GM12878 (cell line): Measurements from ENCODE around the gene KIRREL3. TPM values are rescaled to one million over a fixed set of nuclear protein-coding genes. Genes with fewer than 3 reads are reported as not detected.

Experiments used
- ATAC-seq: fragments of 200-7000 bp; cut with Tn5 transposase; 3 replicates; pipeline ENCODE4 v1.9.1; 2020; ENCODE audit warnings: mild to moderate bottlenecking, moderate library complexity
- BruUV-seq: library from RNA; stranded (reverse); fragments of 400-500 nt; replicated peaks from 2 replicates; lab custom pipeline; 2021; lab: Mats Ljungman, UMichigan
- CTCF ChIA-PET: fragments of 300-600 bp; sonication (Branson Sonifier 250); formaldehyde crosslinking; extraction: SDS; loops from one replicate; lab custom pipeline; 2021; ENCODE audit warnings: inconsistent platforms; lab: Yijun Ruan, JAX
- POLR2A ChIA-PET: fragments of 350-600 bp; formaldehyde crosslinking; extraction: SDS; loops from one replicate; lab custom pipeline; 2021; ENCODE audit warnings: inconsistent platforms; lab: Charles Lee
- RAD21 ChIA-PET: fragments of 300-600 bp; sonication (Branson Sonifier 250); formaldehyde crosslinking; loops from one replicate; lab custom pipeline; 2023; ENCODE audit warnings: antibody characterized with exemption; ENCODE audit not compliant: unreplicated experiment; lab: Charles Lee
- SMC1A ChIA-PET: fragments of 300-600 bp; sonication (Branson Sonifier 250); formaldehyde crosslinking; loops from one replicate; lab custom pipeline; 2023; ENCODE audit not compliant: unreplicated experiment, uncharacterized antibody; lab: Charles Lee
- DNase-seq: peaks from one replicate; pipeline ENCODE4 v3.0.0-alpha.2; 2011; ENCODE audit warnings: low read depth, low spot score
- FAIRE-seq: peaks from 3 replicates; lab custom pipeline; 2011; peaks lifted over from hg19 to GRCh38; lab: Jason Lieb, UNC
- H2AFZ ChIP-seq: 2 replicates; pipeline ENCODE4 v1.6.0; 2011; ENCODE audit warnings: low read depth, low read length, control low read depth; ENCODE audit not compliant: control insufficient read depth
- H3K27ac ChIP-seq: 2 replicates; pipeline ENCODE4 v1.5.1; 2011; ENCODE audit warnings: control low read depth; ENCODE audit not compliant: control insufficient read depth, insufficient read depth
- H3K27me3 ChIP-seq, 2 experiments: replicated peaks in 1 of 2; 2 replicates each; pipeline versions ENCODE4 v1.6.0 to v1.6.1; 2011; ENCODE audit warnings: low read length in 1 of 2; ENCODE audit not compliant: control insufficient read depth in 2 of 2, insufficient read depth in 2 of 2
- H3K36me3 ChIP-seq, 2 experiments: 2 replicates each; pipeline ENCODE4 v1.5.1; 2011; ENCODE audit warnings: low read length in 1 of 2; ENCODE audit not compliant: control insufficient read depth in 2 of 2, insufficient read depth in 2 of 2
- H3K4me1 ChIP-seq: 2 replicates; pipeline ENCODE4 v1.6.1; 2011; ENCODE audit warnings: mild to moderate bottlenecking, low read length, moderate library complexity, mixed read lengths; ENCODE audit not compliant: control insufficient read depth, insufficient read depth
- H3K4me2 ChIP-seq: 2 replicates; pipeline ENCODE4 v1.6.0; 2011; ENCODE audit warnings: control low read depth; ENCODE audit not compliant: control insufficient read depth, insufficient read depth
- H3K4me3 ChIP-seq: fragments of 200-600 bp; sonication (generic); 2 replicates; pipeline ENCODE4 v1.5.1; 2016
- H3K79me2 ChIP-seq: 2 replicates; pipeline ENCODE4 v1.6.0; 2011; ENCODE audit warnings: low read length; ENCODE audit not compliant: control insufficient read depth, insufficient read depth
- H3K9ac ChIP-seq: 2 replicates; pipeline ENCODE4 v1.8.0; 2011; ENCODE audit warnings: low read length, control low read depth, mixed read lengths; ENCODE audit not compliant: control insufficient read depth, insufficient read depth
- H3K9me3 ChIP-seq: replicated peaks from 3 replicates; pipeline ENCODE4 v1.5.1; 2011; ENCODE audit warnings: mild to moderate bottlenecking, low read length; ENCODE audit not compliant: control insufficient read depth, insufficient read depth
- H4K20me1 ChIP-seq: 2 replicates; pipeline ENCODE4 v1.6.0; 2011; ENCODE audit not compliant: control insufficient read depth, insufficient read depth
- BMI1 ChIP-seq: fragments of 450-650 bp; IDR thresholded peaks from 2 replicates; pipeline ENCODE4 v1.6.1; 2016; ENCODE audit warnings: mild to moderate bottlenecking, moderate library complexity, borderline replicate concordance
- EZH2 ChIP-seq: IDR thresholded peaks from 2 replicates; pipeline ENCODE4 v1.6.1; 2012; ENCODE audit warnings: low read depth, mild to moderate bottlenecking, control low read depth, inconsistent platforms, low read length, borderline replicate concordance; ENCODE audit not compliant: control insufficient read depth
- JUND ChIP-seq: IDR thresholded peaks from 2 replicates; pipeline ENCODE4 v1.6.1; 2012; ENCODE audit warnings: low read depth, mild to moderate bottlenecking, low read length, improper control_type of control experiment, moderate library complexity
- MYB ChIP-seq: fragments of 150-350 bp; IDR thresholded peaks from 2 replicates; pipeline ENCODE4 v1.6.1; 2014; ENCODE audit warnings: mild to moderate bottlenecking, low read depth, low read length, borderline replicate concordance
- NFYA ChIP-seq: IDR thresholded peaks from 2 replicates; pipeline ENCODE4 v1.6.1; 2011; ENCODE audit warnings: low read depth, mild to moderate bottlenecking, low read length, improper control_type of control experiment, borderline replicate concordance
- RB1 ChIP-seq: fragments of 450-650 bp; formaldehyde crosslinking; IDR thresholded peaks from 2 replicates; pipeline ENCODE4 v1.6.1; 2017; ENCODE audit warnings: mild to moderate bottlenecking, borderline replicate concordance
- WGBS: methylation state at CpG from one replicate; pipeline ENCODE4 v1.1.6; 2016; ENCODE audit warnings: low lambda C conversion rate; ENCODE audit not compliant: insufficient replicate concordance, insufficient coverage; ENCODE audit errors: missing lambda C conversion rate; 5-methylcytosine and 5-hydroxymethylcytosine counted together
- in situ Hi-C: fragments of 300-500 bp; cut with MboI; formaldehyde crosslinking; loops from 9 replicates; pipeline ENCODE4 v1.14.3; 2018; ENCODE audit warnings: mixed read lengths
- intact Hi-C: fragments of 100-400 bp; cut with micrococcal nuclease; formaldehyde crosslinking; loops from one replicate; pipeline ENCODE4 v1.14.2; 2022; ENCODE audit not compliant: unreplicated experiment
- polyA plus RNA-seq, 11 experiments: library from polyadenylated mRNA; depleted of rRNA in 4 of 11; unstranded in 6 of 11; stranded (reverse) in 5 of 11; fragments of >200 nt; fragmentation: Nextera tagmentation in 4 of 11; fragmentation: Illumina TruSeq in 1 of 11; extraction: Ambion mirVana in 4 of 11; extraction: Trizol in 1 of 11; gene quantifications; 1 replicate in 1 of 11; 2 replicates in 10 of 11; pipeline versions ENCODE4 v1.2.1 to v1.2.3, GENCODE V29; 2011 to 2016; ENCODE audit warnings: inconsistent platforms in 2 of 11, missing spikeins in 2 of 11, low read depth in 1 of 11
- total RNA-seq, 4 experiments: library from RNA; depleted of rRNA in 3 of 4; stranded (reverse); fragments of >200 nt in 3 of 4; fragmentation: Illumina TruSeq in 1 of 4; extraction: Trizol in 1 of 4; gene quantifications; 2 replicates each; pipeline versions ENCODE4 v1.2.1 to v1.2.3, GENCODE V29; 2013 to 2021
- TF ChIP-seq, protein P1 (sequence below): IDR thresholded peaks from 2 replicates; pipeline ENCODE4 v1.6.1; 2012; ENCODE audit warnings: mild to moderate bottlenecking, low read depth, low read length
- TF ChIP-seq, protein P2 (sequence below): fragments of 450-650 bp; formaldehyde crosslinking; IDR thresholded peaks from 2 replicates; pipeline ENCODE4 v1.5.0; 2022; ENCODE audit warnings: mild to moderate bottlenecking, missing genetic modification characterization

The KIRREL3 gene
- total and polyA plus RNA-seq, 10 of the 15 experiments (the other 5 are each of a cell fraction or from before 2014, with no cell fraction given), result under 0.01 TPM; not detected in 9

DNA sequence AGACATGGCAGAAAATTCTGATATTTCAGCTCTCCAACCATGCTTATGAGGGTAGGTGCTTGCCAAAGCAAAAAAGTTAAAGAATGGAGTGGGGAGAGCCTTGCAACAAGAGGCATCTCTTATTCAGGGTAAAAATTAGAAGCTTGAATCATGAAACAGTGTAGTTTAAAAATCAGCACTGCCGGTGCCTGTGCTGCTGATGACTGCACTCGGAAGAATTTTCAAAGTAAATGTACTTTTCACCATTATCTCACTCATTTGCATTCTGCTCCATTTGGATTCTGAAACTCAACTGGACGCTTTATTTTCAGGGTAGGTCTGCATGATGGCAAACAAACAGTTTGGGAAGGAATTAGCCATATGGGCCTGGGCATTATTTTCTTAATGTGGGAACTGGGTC is 126.3 kb downstream of the KIRREL3 start:
- no peak overlapping the region for H2AFZ ChIP-seq
- no peak overlapping the region for H3K27ac ChIP-seq
- no peaks in the 10 kb centered on the region; a peak in 2 of 4 replicates for H3K27me3 ChIP-seq
- in situ Hi-C loops, result no loop called here
- no peaks in the 10 kb centered on the region for H3K36me3 ChIP-seq
- RAD21 ChIA-PET, result no interaction called here
- POLR2A ChIA-PET, result no interaction called here
- H3K9me3 ChIP-seq, result no peaks in the 10 kb centered on the region
- DNase-seq (no peak), ATAC-seq (no peak), FAIRE-seq (no peak)
- TF ChIP-seq, protein P1, sequence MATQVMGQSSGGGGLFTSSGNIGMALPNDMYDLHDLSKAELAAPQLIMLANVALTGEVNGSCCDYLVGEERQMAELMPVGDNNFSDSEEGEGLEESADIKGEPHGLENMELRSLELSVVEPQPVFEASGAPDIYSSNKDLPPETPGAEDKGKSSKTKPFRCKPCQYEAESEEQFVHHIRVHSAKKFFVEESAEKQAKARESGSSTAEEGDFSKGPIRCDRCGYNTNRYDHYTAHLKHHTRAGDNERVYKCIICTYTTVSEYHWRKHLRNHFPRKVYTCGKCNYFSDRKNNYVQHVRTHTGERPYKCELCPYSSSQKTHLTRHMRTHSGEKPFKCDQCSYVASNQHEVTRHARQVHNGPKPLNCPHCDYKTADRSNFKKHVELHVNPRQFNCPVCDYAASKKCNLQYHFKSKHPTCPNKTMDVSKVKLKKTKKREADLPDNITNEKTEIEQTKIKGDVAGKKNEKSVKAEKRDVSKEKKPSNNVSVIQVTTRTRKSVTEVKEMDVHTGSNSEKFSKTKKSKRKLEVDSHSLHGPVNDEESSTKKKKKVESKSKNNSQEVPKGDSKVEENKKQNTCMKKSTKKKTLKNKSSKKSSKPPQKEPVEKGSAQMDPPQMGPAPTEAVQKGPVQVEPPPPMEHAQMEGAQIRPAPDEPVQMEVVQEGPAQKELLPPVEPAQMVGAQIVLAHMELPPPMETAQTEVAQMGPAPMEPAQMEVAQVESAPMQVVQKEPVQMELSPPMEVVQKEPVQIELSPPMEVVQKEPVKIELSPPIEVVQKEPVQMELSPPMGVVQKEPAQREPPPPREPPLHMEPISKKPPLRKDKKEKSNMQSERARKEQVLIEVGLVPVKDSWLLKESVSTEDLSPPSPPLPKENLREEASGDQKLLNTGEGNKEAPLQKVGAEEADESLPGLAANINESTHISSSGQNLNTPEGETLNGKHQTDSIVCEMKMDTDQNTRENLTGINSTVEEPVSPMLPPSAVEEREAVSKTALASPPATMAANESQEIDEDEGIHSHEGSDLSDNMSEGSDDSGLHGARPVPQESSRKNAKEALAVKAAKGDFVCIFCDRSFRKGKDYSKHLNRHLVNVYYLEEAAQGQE, result no peak
- TF ChIP-seq RB1, result no peak
- TF ChIP-seq JUND, result no peak
- H3K4me3 ChIP-seq, result no peak overlapping the region
- H3K4me1 ChIP-seq, result no peaks in the 10 kb centered on the region
- SMC1A ChIA-PET, result no interaction called here
- H3K9ac ChIP-seq, result no peak overlapping the region
- WGBS, result 56% methylated on average over 3 of the region's 3 CpGs
- intact Hi-C loops, result loop anchor here (10.0 kb wide), 1 partner anchor 269 kb away; no protein-coding TSS in a partner anchor
- no peak overlapping the region for H3K4me2 ChIP-seq
- H4K20me1 ChIP-seq, result no peaks in the 10 kb centered on the region
- H3K79me2 ChIP-seq, result no peaks in the 10 kb centered on the region
- CTCF ChIA-PET, result no interaction called here
- no TSS peak for BruUV-seq

DNA sequence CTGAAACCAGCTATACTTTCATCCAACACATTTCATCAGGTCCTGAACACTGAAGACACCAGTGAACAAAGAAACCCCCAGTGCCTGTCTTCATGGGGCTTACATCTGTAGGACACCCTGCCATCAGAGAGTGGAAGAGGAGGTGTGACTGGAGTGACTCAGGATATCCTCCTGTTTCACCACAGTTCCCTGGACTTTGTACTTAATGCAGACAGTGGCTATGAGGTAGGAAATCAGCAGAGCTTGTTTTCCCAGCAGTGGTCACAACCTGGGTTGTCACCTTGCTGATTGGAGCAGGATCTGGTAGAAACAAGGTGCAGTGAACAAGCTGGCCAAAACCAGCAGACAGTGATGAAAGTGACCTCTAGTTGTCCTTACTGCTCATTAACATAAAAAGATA is 128.8 kb downstream of the KIRREL3 start:
- POLR2A ChIA-PET, result no interaction called here
- no TSS peak for BruUV-seq
- no peaks in the 10 kb centered on the region for H3K9me3 ChIP-seq
- RAD21 ChIA-PET, result no interaction called here
- H3K4me3 ChIP-seq, result no peak overlapping the region
- H4K20me1 ChIP-seq, result no peaks in the 10 kb centered on the region
- H3K79me2 ChIP-seq, result no peaks in the 10 kb centered on the region
- H3K36me3 ChIP-seq, result no peaks in the 10 kb centered on the region
- SMC1A ChIA-PET, result no interaction called here
- CTCF ChIA-PET, result no interaction called here
- H3K27ac ChIP-seq, result no peak overlapping the region
- no peak overlapping the region for H2AFZ ChIP-seq
- DNase-seq, result no peak
- FAIRE-seq, result no peak
- H3K4me1 ChIP-seq, result no peaks in the 10 kb centered on the region
- no peak for ATAC-seq
- no peak overlapping the region for H3K9ac ChIP-seq
- in situ Hi-C loops, result no loop called here
- H3K4me2 ChIP-seq, result no peak overlapping the region
- intact Hi-C loops, result loop anchor here (10.0 kb wide), 1 partner anchor 267 kb away; no protein-coding TSS in a partner anchor
- H3K27me3 ChIP-seq, result peaks cover 0 to 2% of the 10 kb centered on the region in 2 experiments; a peak in 3 of 4 replicates
- TF ChIP-seq MYB, result no peak
- TF ChIP-seq, protein P2, sequence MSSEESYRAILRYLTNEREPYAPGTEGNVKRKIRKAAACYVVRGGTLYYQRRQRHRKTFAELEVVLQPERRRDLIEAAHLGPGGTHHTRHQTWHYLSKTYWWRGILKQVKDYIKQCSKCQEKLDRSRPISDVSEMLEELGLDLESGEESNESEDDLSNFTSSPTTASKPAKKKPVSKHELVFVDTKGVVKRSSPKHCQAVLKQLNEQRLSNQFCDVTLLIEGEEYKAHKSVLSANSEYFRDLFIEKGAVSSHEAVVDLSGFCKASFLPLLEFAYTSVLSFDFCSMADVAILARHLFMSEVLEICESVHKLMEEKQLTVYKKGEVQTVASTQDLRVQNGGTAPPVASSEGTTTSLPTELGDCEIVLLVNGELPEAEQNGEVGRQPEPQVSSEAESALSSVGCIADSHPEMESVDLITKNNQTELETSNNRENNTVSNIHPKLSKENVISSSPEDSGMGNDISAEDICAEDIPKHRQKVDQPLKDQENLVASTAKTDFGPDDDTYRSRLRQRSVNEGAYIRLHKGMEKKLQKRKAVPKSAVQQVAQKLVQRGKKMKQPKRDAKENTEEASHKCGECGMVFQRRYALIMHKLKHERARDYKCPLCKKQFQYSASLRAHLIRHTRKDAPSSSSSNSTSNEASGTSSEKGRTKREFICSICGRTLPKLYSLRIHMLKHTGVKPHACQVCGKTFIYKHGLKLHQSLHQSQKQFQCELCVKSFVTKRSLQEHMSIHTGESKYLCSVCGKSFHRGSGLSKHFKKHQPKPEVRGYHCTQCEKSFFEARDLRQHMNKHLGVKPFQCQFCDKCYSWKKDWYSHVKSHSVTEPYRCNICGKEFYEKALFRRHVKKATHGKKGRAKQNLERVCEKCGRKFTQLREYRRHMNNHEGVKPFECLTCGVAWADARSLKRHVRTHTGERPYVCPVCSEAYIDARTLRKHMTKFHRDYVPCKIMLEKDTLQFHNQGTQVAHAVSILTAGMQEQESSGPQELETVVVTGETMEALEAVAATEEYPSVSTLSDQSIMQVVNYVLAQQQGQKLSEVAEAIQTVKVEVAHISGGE, result no peak
- no peak for TF ChIP-seq NFYA
- no peak for TF ChIP-seq BMI1
- TF ChIP-seq EZH2, result no peak
